Keratinocyte (primary cell): ENCODE results near the gene YWHAB. TPM values are rescaled to one million over a fixed set of nuclear protein-coding genes. Genes with fewer than 3 reads are reported as not detected.

Experiments used
- DNase-seq: peaks from one replicate; pipeline ENCODE4 v3.0.0-alpha.2; 2011; ENCODE audit warnings: low read depth, missing footprints, low spot score
- FAIRE-seq: peaks from 2 replicates; lab custom pipeline; 2011; peaks lifted over from hg19 to GRCh38; lab: Jason Lieb, UNC
- H2AFZ ChIP-seq: 2 replicates; pipeline ENCODE4 v1.6.0; 2012; ENCODE audit warnings: low read length, control low read depth, inconsistent platforms; ENCODE audit not compliant: control insufficient read depth
- H3K27ac ChIP-seq: 2 replicates; pipeline ENCODE4 v1.5.1; 2011; ENCODE audit warnings: low read length; ENCODE audit not compliant: control insufficient read depth, insufficient read depth
- H3K27me3 ChIP-seq: 3 replicates; pipeline ENCODE4 v1.6.0; 2011; ENCODE audit warnings: low read length; ENCODE audit not compliant: control insufficient read depth, insufficient read depth; ENCODE audit errors: extremely low read depth
- H3K36me3 ChIP-seq, 2 experiments: 2 replicates in 1 of 2; 3 replicates in 1 of 2; pipeline ENCODE4 v1.5.1; 2011; ENCODE audit warnings: low read length in 2 of 2, mild to moderate bottlenecking in 1 of 2; ENCODE audit not compliant: control insufficient read depth in 2 of 2, insufficient read depth in 2 of 2; ENCODE audit errors: extremely low read depth in 1 of 2
- H3K4me1 ChIP-seq: 3 replicates; pipeline ENCODE4 v1.5.1; 2011; ENCODE audit warnings: low read length; ENCODE audit not compliant: control insufficient read depth, insufficient read depth; ENCODE audit errors: extremely low read depth
- H3K4me2 ChIP-seq: 3 replicates; pipeline ENCODE4 v1.6.0; 2011; ENCODE audit warnings: low read depth, low read length; ENCODE audit not compliant: control insufficient read depth, insufficient read depth; ENCODE audit errors: extremely low read depth
- H3K4me3 ChIP-seq, 3 experiments: fragments of 200-600 bp in 1 of 3; sonication (generic) in 1 of 3; 2 replicates in 2 of 3; 3 replicates in 1 of 3; pipeline ENCODE4 v1.5.1; 2011 to 2016; ENCODE audit warnings: low read length in 3 of 3, mild to moderate bottlenecking in 3 of 3, control low read depth in 2 of 3, inconsistent platforms in 1 of 3, low read depth in 1 of 3, mixed read lengths in 1 of 3, mixed run types in 1 of 3, moderate library complexity in 1 of 3; ENCODE audit not compliant: control insufficient read depth in 2 of 3, insufficient read depth in 2 of 3; ENCODE audit errors: extremely low read depth in 1 of 3
- H3K79me2 ChIP-seq: 2 replicates; pipeline ENCODE4 v1.6.0; 2012; ENCODE audit warnings: low read length; ENCODE audit not compliant: control insufficient read depth, insufficient read depth
- H3K9ac ChIP-seq: 3 replicates; pipeline ENCODE4 v1.6.0; 2011; ENCODE audit warnings: low read length; ENCODE audit not compliant: control insufficient read depth, insufficient read depth; ENCODE audit errors: extremely low read depth
- H3K9me1 ChIP-seq: 3 replicates; pipeline ENCODE4 v1.6.0; 2011; ENCODE audit warnings: low read length; ENCODE audit not compliant: control insufficient read depth, insufficient read depth; ENCODE audit errors: extremely low read depth
- H3K9me3 ChIP-seq: 2 replicates; pipeline ENCODE4 v1.5.1; 2012; ENCODE audit warnings: low read depth, low read length; ENCODE audit not compliant: control insufficient read depth
- H4K20me1 ChIP-seq: 3 replicates; pipeline ENCODE4 v1.6.0; 2011; ENCODE audit warnings: low read length; ENCODE audit not compliant: control insufficient read depth, insufficient read depth; ENCODE audit errors: extremely low read depth
- CTCF ChIP-seq, 3 experiments: IDR thresholded peaks in 1 of 3; conservative IDR thresholded peaks in 1 of 3; optimal IDR thresholded peaks in 1 of 3; 2 replicates in 2 of 3; 3 replicates in 1 of 3; pipeline versions ENCODE3 to v1.5.1; 2011; ENCODE audit warnings: low read length in 3 of 3, mild to moderate bottlenecking in 3 of 3, moderate library complexity in 2 of 3, control low read depth in 1 of 3, inconsistent platforms in 1 of 3; ENCODE audit not compliant: insufficient read depth in 2 of 3; ENCODE audit errors: extremely low read depth in 1 of 3
- EZH2 ChIP-seq: IDR thresholded peaks from one replicate; pipeline ENCODE4 v1.6.1; 2012; ENCODE audit warnings: inconsistent platforms, mild to moderate bottlenecking, low read length, moderate library complexity
- dilution Hi-C: fragments of 300-500 bp; cut with MboI; formaldehyde crosslinking; loops from one replicate; pipeline ENCODE4 v1.7.0; 2020; ENCODE audit warnings: low sequenced_read_pairs; ENCODE audit not compliant: extremely low pct_ligation_motif_present
- polyA plus RNA-seq, 5 experiments: library from polyadenylated mRNA; depleted of rRNA in 3 of 5; stranded (reverse) in 3 of 5; stranded (forward) in 1 of 5; unstranded in 1 of 5; fragments of >200 nt; gene quantifications; 1 replicate in 1 of 5; 2 replicates in 3 of 5; 3 replicates in 1 of 5; pipeline versions ENCODE4 v1.2.1 to v1.2.3, GENCODE V29; 2011 to 2012; ENCODE audit warnings: missing spikeins in 2 of 5, low read depth in 1 of 5, low replicate concordance in 1 of 5

Gene YWHAB
- polyA plus RNA-seq, 1 donor (not counting 4 experiments of a cell fraction or from before 2014, with no cell fraction given): 214 TPM

- no peak for TF ChIP-seq EZH2
- TF ChIP-seq CTCF (optimal IDR thresholded peaks at IDR 0.05 in 1 of 3, IDR thresholded peaks at IDR 0.05 in 1 of 3, conservative IDR thresholded peaks at IDR 0.05 in 1 of 3; ENCODE audit: extremely low read depth in 1 of 3, insufficient read depth in 2 of 3, low read length in 3 of 3): no peak
- no peak overlapping the region for H3K27ac ChIP-seq
- no peak overlapping the region for H3K4me3 ChIP-seq
- H3K9ac ChIP-seq: no peak overlapping the region
- no peaks in the 10 kb centered on the region for H3K4me1 ChIP-seq
- no peak overlapping the region for H2AFZ ChIP-seq
- DNase-seq (no peak), FAIRE-seq (no peak)
- H3K9me1 ChIP-seq: peaks cover 2% of the 10 kb centered on the region
- H3K9me3 ChIP-seq: no peaks in the 10 kb centered on the region
- peaks cover 42 to 55% of the 10 kb centered on the region in 2 experiments for H3K36me3 ChIP-seq
- dilution Hi-C loops: no loop called here
- H3K79me2 ChIP-seq: no peaks in the 10 kb centered on the region
- no peaks in the 10 kb centered on the region for H3K27me3 ChIP-seq
- H3K4me2 ChIP-seq: no peak overlapping the region
- no peaks in the 10 kb centered on the region for H4K20me1 ChIP-seq
These were observed 59.8 kb downstream of the YWHAB start for GRCh38 chr20:44945261-44945660.

GRCh38 chr20:44946271-44946852 lies 60.9 kb downstream of the YWHAB start:
- peaks cover 2% of the 10 kb centered on the region for H3K9me1 ChIP-seq
- peaks cover 51 to 58% of the 10 kb centered on the region in 2 experiments for H3K36me3 ChIP-seq
- no peaks in the 10 kb centered on the region for H3K79me2 ChIP-seq
- no peaks in the 10 kb centered on the region for H3K4me1 ChIP-seq
- H3K4me2 ChIP-seq: no peak overlapping the region
- FAIRE-seq (no peak), DNase-seq (no peak)
- no peak for TF ChIP-seq EZH2
- no peak for TF ChIP-seq CTCF (optimal IDR thresholded peaks at IDR 0.05 in 1 of 3, IDR thresholded peaks at IDR 0.05 in 1 of 3, conservative IDR thresholded peaks at IDR 0.05 in 1 of 3; ENCODE audit: extremely low read depth in 1 of 3, insufficient read depth in 2 of 3, low read length in 3 of 3)
- dilution Hi-C loops: no loop called here
- no peak overlapping the region for H3K4me3 ChIP-seq
- no peaks in the 10 kb centered on the region for H3K27me3 ChIP-seq
- no peak overlapping the region for H2AFZ ChIP-seq
- no peak overlapping the region for H3K27ac ChIP-seq
- no peaks in the 10 kb centered on the region for H3K9me3 ChIP-seq
- no peaks in the 10 kb centered on the region for H4K20me1 ChIP-seq
- H3K9ac ChIP-seq: no peak overlapping the region
